SU-DHL-6 (cell line): ENCODE measurements around the gene MKX.

Experiments used
- H2AFZ ChIP-seq: fragments of 200-600 bp; sonication (generic); 2 replicates; pipeline ENCODE4 v1.6.1; 2014; ENCODE audit warnings: low read depth, mild to moderate bottlenecking, moderate library complexity, mixed read lengths, antibody characterized with exemption, low read length; ENCODE audit not compliant: severe bottlenecking
- H3F3A ChIP-seq: fragments of 200-600 bp; shearing (Covaris generic); 2 replicates; pipeline ENCODE4 v1.6.0; 2016; ENCODE audit warnings: antibody characterized with exemption, mild to moderate bottlenecking; ENCODE audit not compliant: insufficient read depth
- H3K27ac ChIP-seq: fragments of 200-600 bp; sonication (generic); 2 replicates; pipeline ENCODE4 v1.5.1; 2016; ENCODE audit warnings: low read depth, mild to moderate bottlenecking, low read length, moderate library complexity, mixed read lengths
- H3K27me3 ChIP-seq: fragments of 200-600 bp; sonication (generic), shearing (Covaris generic); 2 replicates; pipeline ENCODE4 v1.6.0; 2014; ENCODE audit warnings: mild to moderate bottlenecking, low read length
- H3K36me3 ChIP-seq: fragments of 200-600 bp; sonication (generic); 2 replicates; pipeline ENCODE4 v1.6.1; 2014; ENCODE audit warnings: mild to moderate bottlenecking, low read length, mixed read lengths
- H3K4me2 ChIP-seq: fragments of 300-600, 200-600 bp; shearing (Covaris generic), sonication (generic); 2 replicates; pipeline ENCODE4 v1.6.0; 2014; ENCODE audit warnings: low read length, low read depth, mild to moderate bottlenecking; ENCODE audit not compliant: poor library complexity, severe bottlenecking
- H3K4me3 ChIP-seq: fragments of 200-600 bp; sonication (generic); 2 replicates; pipeline ENCODE4 v1.5.1; 2014; ENCODE audit warnings: antibody characterized with exemption, low read length, mild to moderate bottlenecking, mixed read lengths; ENCODE audit not compliant: insufficient read depth, poor library complexity, severe bottlenecking
- H3K79me2 ChIP-seq: fragments of 200-600 bp; sonication (generic); 2 replicates; pipeline ENCODE4 v1.6.1; 2014; ENCODE audit warnings: mild to moderate bottlenecking, low read length, moderate library complexity; ENCODE audit not compliant: insufficient read depth
- H3K9ac ChIP-seq: fragments of 200-600 bp; sonication (generic); 2 replicates; pipeline ENCODE4 v1.7.0; 2014; ENCODE audit warnings: mild to moderate bottlenecking, low read length
- H3K9me2 ChIP-seq: fragments of 200-600 bp; sonication (generic); replicated peaks from 2 replicates; pipeline ENCODE4 v1.6.1; 2014; ENCODE audit warnings: low read length; ENCODE audit not compliant: insufficient read depth
- H3K9me3 ChIP-seq: fragments of 200-600 bp; sonication (generic); 2 replicates; pipeline ENCODE4 v1.6.1; 2014; ENCODE audit warnings: low read length, mixed read lengths; ENCODE audit not compliant: insufficient read depth
- H4K20me1 ChIP-seq: fragments of 200-600 bp; sonication (generic); 2 replicates; pipeline ENCODE4 v1.6.1; 2014; ENCODE audit warnings: low read depth, mild to moderate bottlenecking, antibody characterized with exemption, low read length, moderate library complexity, mixed read lengths
- CTCF ChIP-seq: fragments of 200-600 bp; sonication (generic); IDR thresholded peaks from one replicate; pipeline ENCODE4 v1.5.1; 2017; ENCODE audit warnings: antibody characterized with exemption, mild to moderate bottlenecking, low read length, moderate library complexity; ENCODE audit not compliant: insufficient read depth, poor library complexity, severe bottlenecking
- EZH2phosphoT487 ChIP-seq: fragments of 200-600 bp; sonication (generic), shearing (Covaris generic); conservative IDR thresholded peaks from 2 replicates; pipeline ENCODE4 v1.6.1; 2018; ENCODE audit warnings: mild to moderate bottlenecking, antibody characterized with exemption, low read length, moderate library complexity, mixed read lengths

Gene MKX

DNA sequence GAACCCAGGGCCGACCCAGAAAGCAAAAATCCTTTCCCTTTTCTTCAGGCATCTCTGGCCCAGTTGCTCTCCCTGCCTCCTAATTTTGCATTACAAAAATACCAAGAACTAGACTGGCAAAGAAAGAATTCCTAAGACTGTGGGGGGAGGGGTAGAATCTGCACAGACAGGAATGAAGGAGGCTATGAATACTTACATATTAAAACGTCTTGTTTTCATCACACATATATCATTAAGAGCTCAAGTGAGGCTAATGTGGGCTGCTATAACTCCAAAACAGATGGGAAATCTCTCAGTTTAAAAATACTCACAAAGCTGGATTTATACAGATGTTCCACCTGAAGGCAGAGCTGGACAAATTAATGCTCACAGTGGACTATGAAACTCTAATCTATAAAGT is 29.2 kb upstream of the MKX start:
- no peaks in the 10 kb centered on the region for H3K36me3 ChIP-seq
- no peaks in the 10 kb centered on the region for H3K9me2 ChIP-seq
- H4K20me1 ChIP-seq: no peaks in the 10 kb centered on the region
- no peaks in the 10 kb centered on the region for H3K79me2 ChIP-seq
- H3K9ac ChIP-seq: no peak overlapping the region
- H3K27me3 ChIP-seq: no peaks in the 10 kb centered on the region
- no peak overlapping the region for H3K4me3 ChIP-seq
- no peaks in the 10 kb centered on the region for H3K9me3 ChIP-seq
- no peak overlapping the region for H3K4me2 ChIP-seq
- no peak overlapping the region for H3K27ac ChIP-seq
- H3F3A ChIP-seq: no peaks in the 10 kb centered on the region
- no peak for TF ChIP-seq CTCF
- TF ChIP-seq EZH2phosphoT487: no peak
- H2AFZ ChIP-seq: no peak overlapping the region

DNA sequence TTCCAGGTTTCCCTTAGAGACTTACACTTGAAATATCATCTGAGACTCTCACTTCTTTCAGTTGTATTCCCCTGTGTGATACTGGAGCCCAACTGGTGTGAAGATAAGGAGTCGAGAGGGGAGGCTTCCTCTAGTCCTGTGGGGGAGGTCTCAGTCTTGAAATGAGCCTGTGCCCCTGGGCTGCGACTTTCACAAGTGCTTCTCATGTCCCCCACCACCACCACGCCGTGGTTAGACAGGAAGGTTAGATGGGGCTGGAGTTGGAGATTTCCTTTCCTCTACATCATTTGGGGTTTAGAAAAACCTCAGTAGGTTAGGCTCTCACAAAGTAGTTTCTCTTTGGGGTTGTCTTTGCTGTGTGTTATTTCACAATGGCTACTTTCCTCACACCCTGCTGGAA is 25.6 kb upstream of the MKX start:
- no peak overlapping the region for H3K9ac ChIP-seq
- no peaks in the 10 kb centered on the region for H3F3A ChIP-seq
- no peaks in the 10 kb centered on the region for H3K9me3 ChIP-seq
- H4K20me1 ChIP-seq: no peaks in the 10 kb centered on the region
- no peak overlapping the region for H3K4me2 ChIP-seq
- no peaks in the 10 kb centered on the region for H3K27me3 ChIP-seq
- TF ChIP-seq EZH2phosphoT487 (no peak), CTCF (no peak)
- H3K27ac ChIP-seq: no peak overlapping the region
- H3K79me2 ChIP-seq: no peaks in the 10 kb centered on the region
- no peaks in the 10 kb centered on the region for H3K9me2 ChIP-seq
- H2AFZ ChIP-seq: no peak overlapping the region
- no peaks in the 10 kb centered on the region for H3K36me3 ChIP-seq
- no peak overlapping the region for H3K4me3 ChIP-seq

DNA sequence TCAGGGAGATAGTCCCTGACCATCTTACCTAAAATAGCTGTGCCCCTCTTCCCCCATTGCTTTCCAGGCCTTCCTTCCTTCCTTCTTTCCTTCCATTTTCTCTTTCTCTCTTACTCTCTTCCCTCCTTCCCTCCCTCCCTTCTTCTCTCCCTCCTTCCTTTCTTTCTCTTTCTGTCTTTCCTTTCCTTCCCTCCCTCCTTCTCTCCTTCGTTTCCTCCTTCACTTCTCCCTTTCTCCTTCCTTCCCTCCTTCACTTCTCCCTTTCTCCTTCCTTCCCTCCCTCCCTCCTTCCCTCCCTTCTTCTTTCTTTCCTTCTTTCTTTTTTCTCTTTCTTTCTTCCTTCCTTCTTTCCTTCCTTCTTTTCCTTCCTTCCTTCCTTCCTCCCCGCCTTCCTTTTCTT is 24.6 kb upstream of the MKX start:
- no peak for TF ChIP-seq EZH2phosphoT487
- no peak for TF ChIP-seq CTCF
- Histone ChIP-seq H2AFZ (no peak overlapping the region), H3F3A (no peaks in the 10 kb centered on the region), H3K27me3 (no peaks in the 10 kb centered on the region), H3K4me2 (no peak overlapping the region), H3K79me2 (no peaks in the 10 kb centered on the region), H4K20me1 (no peaks in the 10 kb centered on the region), H3K9me3 (no peaks in the 10 kb centered on the region), H3K4me3 (no peak overlapping the region), H3K9ac (no peak overlapping the region), H3K27ac (no peak overlapping the region), H3K9me2 (no peaks in the 10 kb centered on the region), H3K36me3 (no peaks in the 10 kb centered on the region)

- Histone ChIP-seq H3K27ac (no peak overlapping the region), H3K9me2 (no peaks in the 10 kb centered on the region), H3K36me3 (no peaks in the 10 kb centered on the region), H3K9me3 (no peaks in the 10 kb centered on the region), H3F3A (no peaks in the 10 kb centered on the region), H4K20me1 (no peaks in the 10 kb centered on the region), H3K4me3 (no peak overlapping the region), H2AFZ (no peak overlapping the region), H3K27me3 (no peaks in the 10 kb centered on the region), H3K4me2 (no peak overlapping the region), H3K79me2 (no peaks in the 10 kb centered on the region), H3K9ac (no peak overlapping the region)
- no peak for TF ChIP-seq EZH2phosphoT487
- TF ChIP-seq CTCF: no peak
These were observed 15.2 kb upstream of the MKX start for GRCh38 chr10:27760867-27761266.
